Muscle of back (tissue), 13 donors: ENCODE results near the gene OR2L2. TPM values are rescaled to one million over a fixed set of nuclear protein-coding genes. Genes with fewer than 3 reads are reported as not detected.
"Not testable (repeated sequence)": the region's sequence is repeated elsewhere in the genome, so short reads cannot be mapped to it uniquely, and the experiment has no call there.

Source experiments
- DNase-seq, 3 donors: peaks; one replicate each; pipeline versions ENCODE4 v3.0.0 to v3.0.0-alpha.2; 2013
- long read RNA-seq, 9 donors: transcript quantifications; one replicate each; lab custom pipeline, GENCODE V29; 2026
- polyA plus RNA-seq, 10 donors: library from polyadenylated mRNA; unstranded; fragments of 120-200 nt; gene quantifications; one replicate each; pipeline ENCODE4 v1.2.1, GENCODE V29; 2013; ENCODE audit not compliant: insufficient read length in 10 of 10

The OR2L2 gene
- under 1 TPM in 3 of 10 donors, not detected in 7; 0.04 to 0.08 (median 0.06) TPM for polyA plus RNA-seq
- long read RNA-seq, donor 1: 0 reads
- long read RNA-seq, donor 2: 0 reads
- long read RNA-seq, donor 3: 0 reads
- long read RNA-seq, donor 4: 0 reads
- long read RNA-seq, donor 5: 0 reads
- long read RNA-seq, donor 6: 0 reads
- long read RNA-seq, donor 7: 0 reads
- long read RNA-seq, donor 8: 0 reads
- long read RNA-seq, donor 9: 0 reads

GRCh38 chr1:248029770-248030169 is at the start of gene OR2L2:
Gene OR2L2, plus strand, starts transcription at chr1:248030070. Its CDS starts 8,198 bp downstream, at chr1:248038268.
- no peak for DNase-seq

GRCh38 chr1:247992986-247993385 is 36.9 kb upstream of the OR2L2 start:
- no peak for DNase-seq

DNA sequence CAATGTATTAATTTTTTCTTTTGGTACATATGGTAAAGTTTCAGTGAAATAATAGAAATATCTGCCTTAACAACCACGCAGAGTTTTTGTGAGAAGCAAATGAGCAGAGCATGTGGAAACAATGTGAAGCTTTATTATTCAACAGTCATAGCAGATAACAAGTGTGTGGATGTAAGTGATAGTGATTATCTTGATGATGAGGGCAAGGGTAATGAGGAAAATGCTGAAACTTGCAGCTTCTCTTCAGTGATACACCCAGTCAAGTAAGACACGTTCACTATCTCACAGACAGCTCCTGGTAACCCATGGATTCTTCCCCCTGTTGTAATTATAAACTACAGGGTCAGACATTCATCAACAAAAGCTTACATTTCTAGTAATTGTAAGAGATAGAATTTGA is 31.1 kb upstream of the OR2L2 start:
- no peak for DNase-seq

DNA sequence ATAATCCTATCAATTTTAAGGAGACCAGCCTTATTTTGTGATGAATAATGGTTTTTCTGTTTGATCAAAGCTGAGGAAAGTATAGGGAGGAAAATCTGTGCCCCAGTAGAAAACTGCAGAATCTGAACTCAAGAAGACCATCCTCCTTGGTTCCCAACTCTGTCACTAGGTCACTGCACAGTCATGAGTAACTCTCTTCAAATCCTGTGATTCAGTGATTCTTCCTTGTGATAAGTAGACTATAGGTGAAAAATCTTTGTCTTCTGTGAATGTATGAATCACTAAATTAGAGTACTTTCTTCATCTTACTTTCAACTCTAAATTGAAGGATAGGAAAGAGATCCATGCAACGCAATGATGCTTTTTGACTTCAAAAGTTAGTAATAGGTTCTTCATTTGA is 29.7 kb upstream of the OR2L2 start:
- no peak for DNase-seq

GRCh38 chr1:248007778-248008177 is 22.1 kb upstream of the OR2L2 start:
- no peak for DNase-seq

GRCh38 chr1:248009681-248010080 is 20.2 kb upstream of the OR2L2 start:
- no peak for DNase-seq

GRCh38 chr1:248013229-248013710 is 16.6 kb upstream of the OR2L2 start, which contains the start of gene OR2L5:
Gene OR2L5, plus strand, starts transcription at chr1:248013660. Its CDS starts 8,288 bp downstream, at chr1:248021948.
- DNase-seq: no peak

GRCh38 chr1:248015803-248016202 is 14.1 kb upstream of the OR2L2 start:
- DNase-seq: no peak

DNA sequence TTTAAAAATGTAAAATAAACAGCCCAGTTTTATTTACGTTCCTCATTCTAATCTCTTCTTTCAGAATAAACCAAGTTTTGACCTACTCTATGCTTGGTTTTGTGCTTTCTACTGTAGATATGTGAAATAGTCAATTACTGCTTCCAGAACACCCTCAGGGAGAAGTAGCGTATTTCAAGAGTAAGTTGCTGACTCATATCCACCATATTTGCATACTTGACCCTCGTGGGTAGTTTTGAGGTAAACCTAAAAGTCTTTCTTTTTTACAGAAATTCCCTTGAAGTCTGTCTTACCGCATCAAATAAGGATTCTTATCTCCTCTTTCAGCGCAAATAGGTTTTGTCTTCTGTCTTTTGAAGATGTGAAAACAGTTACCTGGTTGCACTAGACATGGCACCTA is 15.3 kb downstream of the OR2L2 start:
- no peak for DNase-seq

DNA sequence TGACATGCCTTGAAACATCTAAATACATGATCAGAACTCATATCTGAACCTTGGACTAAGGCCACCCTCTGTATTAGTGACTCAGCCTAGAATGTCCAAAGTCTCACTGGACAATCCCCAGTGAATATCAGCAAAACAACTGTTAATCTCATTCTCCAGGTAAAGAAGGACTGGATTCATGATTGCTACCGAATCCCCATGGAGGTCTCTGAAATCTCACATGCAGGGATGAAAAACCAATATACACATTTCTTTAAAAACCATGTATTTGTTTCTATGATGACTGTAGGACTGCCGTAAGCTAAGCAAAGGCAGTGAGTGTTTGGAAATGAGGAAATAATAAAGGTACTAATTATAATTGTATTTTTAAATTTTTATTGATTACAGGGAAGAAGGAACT is 16.7 kb downstream of the OR2L2 start, which contains the start of gene OR2L3:
Gene OR2L3 (plus strand): TSS at position 301 of the 400 bp plus-strand sequence. CDS start 13,846 bp downstream, outside the sequence.
- DNase-seq: no peak

GRCh38 chr1:248047008-248047407 is 17.1 kb downstream of the OR2L2 start:
- DNase-seq: no peak

GRCh38 chr1:248054671-248055070 is 24.8 kb downstream of the OR2L2 start:
- no peak for DNase-seq

- DNase-seq: no peak
These were observed 25.4 kb downstream of the OR2L2 start for GRCh38 chr1:248055261-248055660.

DNA sequence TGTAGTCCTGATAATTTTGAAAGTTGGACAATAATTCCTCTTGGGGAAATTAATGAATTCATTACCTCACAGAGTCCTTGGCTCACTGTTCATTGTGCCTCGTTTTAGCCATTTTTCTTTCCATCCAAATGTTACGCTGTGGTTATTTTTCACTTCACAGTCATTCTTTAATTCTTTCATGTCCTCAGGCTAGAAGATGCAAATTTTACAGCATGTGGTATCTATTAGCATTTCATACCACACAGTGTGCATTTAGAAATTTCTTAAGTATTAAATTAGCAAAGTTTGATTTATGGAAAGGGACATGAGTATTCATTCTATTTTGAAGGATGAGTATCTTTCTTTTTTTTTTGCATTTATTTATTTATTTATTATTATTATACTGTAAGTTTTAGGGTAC is 35.2 kb downstream of the OR2L2 start:
- no peak for DNase-seq

GRCh38 chr1:248065604-248066003 is 35.7 kb downstream of the OR2L2 start:
- DNase-seq: no peak

GRCh38 chr1:248083864-248084263 is 54.0 kb downstream of the OR2L2 start:
- DNase-seq: not testable (repeated sequence)

Other genes starting within 250 kb of the OR2L2 start
- not detected for gene OR14A16, start 206.0 kb upstream of the OR2L2 start, polyA plus RNA-seq
- not detected for gene OR11L1, start 188.2 kb upstream of the OR2L2 start, polyA plus RNA-seq
- 10 to 100 TPM in 1 of 10 donors, 1 to 10 TPM in 9; 2.3 to 11.2 (median 4.2) TPM for gene TRIM58, start 172.9 kb upstream of the OR2L2 start, polyA plus RNA-seq
- 1 to 10 TPM in 6 of 10 donors, under 1 TPM in 4; 0.30 to 2.2 (median 1.5) TPM for gene OR2W3, start 134.5 kb upstream of the OR2L2 start, polyA plus RNA-seq
- gene OR2T8, start 109.8 kb upstream of the OR2L2 start, polyA plus RNA-seq: under 1 TPM in 2 of 10 donors, not detected in 8; 0.19 to 0.27 TPM
- not detected for gene OR2AJ1, start 105.2 kb upstream of the OR2L2 start, polyA plus RNA-seq
- not detected for gene OR2L8, start 81.2 kb upstream of the OR2L2 start, polyA plus RNA-seq
- gene OR2AK2, start 64.8 kb upstream of the OR2L2 start, polyA plus RNA-seq: not detected
- gene OR2L5, start 16.4 kb upstream of the OR2L2 start, polyA plus RNA-seq: not detected
- not detected for gene OR2L3, start 16.8 kb downstream of the OR2L2 start, polyA plus RNA-seq
- gene OR2L13, start 65.1 kb downstream of the OR2L2 start, polyA plus RNA-seq: under 1 TPM in 1 of 10 donors, not detected in 9; 0.05 TPM
- gene OR2M5, start 115.1 kb downstream of the OR2L2 start, polyA plus RNA-seq: not detected
- not detected for gene OR2M2, start 144.8 kb downstream of the OR2L2 start, polyA plus RNA-seq
- gene OR2M3, start 167.2 kb downstream of the OR2L2 start, polyA plus RNA-seq: under 1 TPM in 4 of 10 donors, not detected in 6; 0.01 to 0.03 (median 0.01) TPM
- under 1 TPM in 4 of 10 donors, not detected in 6; 0.01 to 0.04 (median 0.03) TPM for gene OR2M4, start 201.3 kb downstream of the OR2L2 start, polyA plus RNA-seq
- gene OR2T33, start 247.9 kb downstream of the OR2L2 start, polyA plus RNA-seq: not detected